Activated gamma-delta T cell (primary cell): ENCODE measurements around the gene TMEM63B.
"Not testable (repeated sequence)": the region's sequence is repeated elsewhere in the genome, so short reads cannot be mapped to it uniquely, and the experiment has no call there.

ENCODE experiments used
- DNase-seq: peaks from one replicate; lab custom pipeline; 2025; lab: John Stamatoyannopoulos, UW

TMEM63B gene

DNA sequence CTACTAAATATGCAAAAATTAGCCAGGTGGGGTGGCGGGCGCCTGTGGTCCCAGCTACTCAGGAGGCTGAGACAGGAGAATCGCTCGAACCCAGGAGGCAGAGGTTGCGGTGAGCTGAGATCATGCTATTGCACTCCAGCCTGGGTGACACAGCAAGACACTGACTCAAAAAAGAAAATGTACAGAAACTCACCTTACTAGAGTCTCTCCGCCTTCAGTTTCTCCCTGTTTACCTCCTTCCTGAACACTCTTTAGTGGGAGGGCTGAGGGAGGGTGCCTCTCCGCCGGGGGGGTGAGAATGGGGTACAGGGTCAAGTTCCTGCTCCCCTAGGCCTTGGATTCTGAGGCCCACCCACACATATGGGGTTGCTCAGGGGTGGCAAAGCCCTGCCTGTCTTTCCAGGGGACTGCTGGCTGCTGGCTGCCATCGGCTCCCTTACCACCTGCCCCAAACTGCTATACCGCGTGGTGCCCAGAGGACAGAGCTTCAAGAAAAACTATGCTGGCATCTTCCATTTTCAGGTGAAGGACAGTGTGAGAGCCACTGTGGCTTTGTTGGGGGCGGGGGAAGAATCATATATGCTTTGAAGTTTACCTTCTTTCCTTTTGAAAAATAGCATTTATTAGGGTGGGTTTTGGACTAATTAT, 44.7 kb downstream of the TMEM63B start:
- no peak for DNase-seq

- DNase-seq: no peak
These were observed 45.6 kb downstream of the TMEM63B start for GRCh38 chr6:44172731-44173500.

GRCh38 chr6:44176130-44176761, 48.9 kb downstream of the TMEM63B start:
- no peak for DNase-seq

DNA sequence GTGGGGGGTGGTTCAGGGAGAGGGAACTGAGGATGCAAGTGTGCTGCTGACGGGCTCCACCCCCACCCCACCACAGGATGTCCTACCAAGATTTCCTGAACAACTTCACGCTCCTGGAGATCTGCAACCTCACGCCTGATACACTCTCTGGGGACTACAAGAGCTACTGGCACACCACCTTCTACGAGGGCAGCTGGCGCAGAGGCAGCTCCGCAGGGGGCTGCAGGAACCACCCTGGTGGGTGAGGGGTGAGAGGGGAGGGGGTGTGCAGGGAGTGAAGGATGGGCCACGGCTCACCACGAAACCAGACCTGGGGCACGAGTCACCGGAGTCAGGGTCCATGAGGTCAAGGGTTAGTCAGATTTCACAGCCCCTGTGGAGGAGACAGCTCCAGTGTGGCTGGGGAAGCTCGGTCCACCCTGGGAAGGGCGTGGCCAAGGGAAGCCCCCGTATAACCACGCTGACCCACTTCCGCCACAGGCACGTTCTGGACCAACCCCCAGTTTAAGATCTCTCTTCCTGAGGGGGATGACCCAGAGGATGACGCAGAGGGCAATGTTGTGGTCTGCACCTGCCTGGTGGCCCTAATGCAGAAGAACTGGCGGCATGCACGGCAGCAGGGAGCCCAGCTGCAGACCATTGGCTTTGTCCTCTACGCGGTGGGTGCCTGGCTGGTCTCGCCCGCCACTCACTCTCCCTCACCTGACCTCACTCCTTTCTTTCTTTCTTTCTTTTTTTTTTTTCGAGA, 49.6 kb downstream of the TMEM63B start:
- DNase-seq: no peak

DNA sequence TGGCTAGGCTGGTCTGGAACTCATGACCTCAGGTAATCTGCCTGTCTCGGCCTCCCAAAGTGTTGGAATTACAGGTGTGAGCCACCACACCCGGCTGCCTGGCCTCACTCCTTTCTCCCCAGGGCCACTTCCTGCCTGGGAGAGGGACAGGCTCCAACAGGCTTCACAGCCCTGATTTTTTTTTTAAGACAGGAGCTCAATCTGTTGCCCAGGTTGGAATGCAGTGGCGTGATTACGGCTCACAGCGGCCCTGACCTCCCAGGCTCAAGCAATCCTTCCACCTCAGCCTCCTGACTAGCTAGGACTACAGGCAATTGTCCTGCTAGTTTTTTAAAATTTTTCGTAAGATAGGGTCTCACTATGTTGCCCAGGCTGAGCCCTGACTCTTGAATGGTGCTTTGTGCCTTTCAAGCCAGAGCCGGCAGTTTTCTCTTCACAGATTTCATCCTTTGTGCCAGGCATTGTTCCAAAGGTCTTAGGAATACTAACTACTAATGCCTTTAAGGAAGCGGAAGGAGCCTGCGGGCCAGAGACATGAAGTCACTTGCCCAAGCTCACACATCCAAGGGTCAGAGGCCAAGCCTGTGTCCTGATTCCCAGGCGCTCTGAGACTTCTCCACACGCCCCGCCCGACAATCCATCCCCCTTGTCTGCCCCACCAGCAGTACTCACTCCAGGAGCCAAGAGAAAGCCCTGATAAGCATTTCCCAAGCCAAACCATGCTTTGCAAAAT, 50.5 kb downstream of the TMEM63B start:
- DNase-seq: no peak

GRCh38 chr6:44178424-44179071, 51.2 kb downstream of the TMEM63B start:
- no peak for DNase-seq

- no peak for DNase-seq
These were observed 51.8 kb downstream of the TMEM63B start for GRCh38 chr6:44179072-44179536.

GRCh38 chr6:44179648-44180047, 52.3 kb downstream of the TMEM63B start:
- DNase-seq: no peak

DNA sequence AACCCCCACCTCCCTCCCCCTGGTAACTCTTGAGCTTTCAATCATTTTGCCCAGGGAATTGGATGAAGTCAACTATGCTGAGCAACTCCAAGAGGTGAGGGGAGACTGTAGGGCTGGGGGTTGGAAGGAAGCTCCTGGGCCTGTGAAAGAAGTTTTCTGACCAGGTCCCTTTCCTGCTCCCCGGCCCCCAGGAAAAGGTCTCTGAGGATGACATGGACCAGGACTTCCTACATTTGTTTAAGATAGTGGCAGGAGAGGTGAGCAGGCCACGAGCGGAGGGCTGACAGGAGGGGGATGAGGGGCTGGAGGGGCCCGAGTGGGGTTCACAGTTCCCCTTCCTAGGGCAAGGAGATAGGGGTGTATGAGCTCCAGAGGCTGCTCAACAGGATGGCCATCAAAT, 53.1 kb downstream of the TMEM63B start:
- no peak for DNase-seq

DNA sequence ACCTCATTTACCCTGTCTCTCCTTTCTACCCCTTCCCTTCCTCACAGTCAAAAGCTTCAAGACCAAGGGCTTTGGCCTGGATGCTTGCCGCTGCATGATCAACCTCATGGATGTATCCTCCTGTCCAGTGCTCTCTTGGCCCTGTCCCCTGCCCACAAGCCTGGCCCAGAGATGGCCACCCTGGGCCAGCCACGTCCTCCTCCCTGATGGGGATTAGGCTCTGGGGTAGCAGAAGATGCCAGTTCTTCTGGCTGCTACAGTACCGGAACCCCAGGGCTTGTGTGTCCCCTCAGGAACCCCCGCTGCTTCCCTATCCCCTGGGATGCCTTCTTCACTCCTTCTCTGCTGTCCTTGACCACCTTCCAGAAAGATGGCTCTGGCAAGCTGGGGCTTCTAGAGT, 53.5 kb downstream of the TMEM63B start:
- DNase-seq: no peak

- not testable (repeated sequence) for DNase-seq
These were observed 54.4 kb downstream of the TMEM63B start for GRCh38 chr6:44181784-44182183.

DNA sequence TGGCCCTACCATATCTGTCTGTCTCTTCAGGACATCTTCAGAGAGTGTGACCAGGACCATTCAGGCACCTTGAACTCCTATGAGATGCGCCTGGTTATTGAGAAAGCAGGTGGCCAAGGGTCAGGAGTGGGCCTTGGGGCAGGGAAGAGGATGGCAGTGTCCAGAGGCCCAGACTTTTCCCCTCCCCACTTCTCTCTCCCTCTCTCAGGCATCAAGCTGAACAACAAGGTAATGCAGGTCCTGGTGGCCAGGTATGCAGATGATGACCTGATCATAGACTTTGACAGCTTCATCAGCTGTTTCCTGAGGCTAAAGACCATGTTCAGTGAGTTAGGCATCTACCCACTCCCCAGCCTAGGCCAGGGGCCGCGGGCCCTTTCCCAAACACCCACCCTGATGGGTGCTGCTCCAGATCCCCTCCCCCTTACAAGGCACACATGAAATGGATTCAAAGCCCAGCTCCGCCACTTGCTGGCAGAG, 55.6 kb downstream of the TMEM63B start:
- DNase-seq: no peak

GRCh38 chr6:44183783-44184182, 56.4 kb downstream of the TMEM63B start:
- DNase-seq: no peak

- DNase-seq: not testable (repeated sequence)
These were observed 58.0 kb downstream of the TMEM63B start for GRCh38 chr6:44185356-44185755.

DNA sequence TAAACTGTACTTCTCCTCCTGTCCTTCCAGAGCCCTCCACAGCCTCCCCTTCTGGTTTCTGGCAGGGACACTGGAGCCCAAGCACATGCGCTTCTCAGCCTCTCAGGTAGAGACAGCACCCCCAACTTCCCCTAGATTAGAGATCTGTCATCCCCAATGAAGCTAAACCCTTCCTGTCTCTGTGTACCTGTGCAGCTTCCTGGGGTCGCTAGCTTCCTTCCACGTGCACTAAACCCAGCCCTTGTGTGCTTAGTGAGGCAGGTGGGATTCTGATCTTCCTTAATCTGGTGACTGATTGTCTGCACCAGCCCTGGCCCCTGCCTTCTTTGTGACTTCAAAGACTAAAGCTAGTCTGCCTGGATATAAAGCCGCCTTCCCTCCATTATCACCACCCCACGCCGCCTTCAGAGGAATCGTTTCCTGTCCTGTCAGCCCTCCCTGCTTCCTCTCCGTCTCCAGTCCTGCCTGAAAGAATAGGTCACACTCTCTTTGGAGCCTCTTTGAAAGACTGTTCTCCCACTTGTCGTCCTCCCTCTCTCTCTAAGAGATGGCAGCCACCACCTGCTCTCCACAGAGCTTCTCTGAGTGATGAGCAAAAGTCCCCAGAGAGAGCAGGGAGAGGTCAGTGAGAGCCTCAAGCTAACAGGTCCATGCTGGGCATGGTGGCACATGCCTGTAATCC, 58.7 kb downstream of the TMEM63B start:
- no peak for DNase-seq

DNA sequence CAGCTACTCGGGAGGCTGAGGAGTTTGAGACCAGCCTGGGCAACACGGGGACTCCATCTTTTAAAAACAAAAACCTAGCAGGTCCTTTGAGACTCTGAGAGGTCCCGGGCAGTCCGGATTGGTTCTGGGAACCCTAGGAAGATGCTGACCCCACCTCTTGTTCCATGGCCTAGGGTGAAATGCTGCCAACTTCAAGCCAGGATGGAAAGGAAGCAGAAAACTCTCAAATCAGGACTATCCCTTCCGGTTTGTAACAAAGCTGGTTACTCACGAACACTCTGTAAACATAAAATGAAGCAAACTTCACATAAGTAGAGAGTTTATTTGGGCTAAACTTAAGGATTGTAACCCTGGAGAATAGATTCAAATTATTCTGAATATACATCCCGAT, 59.3 kb downstream of the TMEM63B start:
- DNase-seq: no peak

- no peak for DNase-seq
These were observed 61.5 kb downstream of the TMEM63B start for GRCh38 chr6:44188819-44189218.

- no peak for DNase-seq
These were observed 61.9 kb downstream of the TMEM63B start for GRCh38 chr6:44189257-44189656.

- no peak for DNase-seq
These were observed 63.4 kb downstream of the TMEM63B start for GRCh38 chr6:44190715-44191114.

DNA sequence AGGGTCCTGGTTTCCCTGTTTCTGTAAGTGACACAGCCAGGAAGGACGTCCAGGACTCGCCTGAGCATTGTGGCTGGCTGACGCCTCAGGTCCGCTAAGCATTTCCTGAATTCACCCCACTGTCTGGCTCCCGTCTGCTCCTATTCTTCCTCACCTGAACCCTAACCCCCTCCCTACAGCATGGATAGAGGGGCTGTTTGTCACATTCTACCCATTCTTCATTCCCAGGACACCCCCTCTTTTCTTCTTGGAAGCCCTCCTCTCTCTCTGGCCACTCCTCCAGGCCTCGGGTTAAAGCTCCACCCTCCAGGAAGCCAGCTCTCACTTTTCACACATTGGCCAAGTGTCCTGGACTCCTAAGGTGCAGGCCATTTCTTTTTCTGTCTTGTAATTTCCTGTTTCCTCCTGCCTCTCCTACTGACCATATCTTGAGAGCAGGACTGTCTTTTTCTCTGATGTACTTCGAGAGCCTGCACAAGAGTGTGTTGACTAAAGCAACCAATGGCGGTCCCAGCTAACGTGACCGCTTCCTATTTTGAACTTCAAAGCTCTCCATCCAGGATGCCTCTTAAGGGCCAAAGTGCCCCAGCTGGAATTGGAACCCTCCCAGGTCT, 65.2 kb downstream of the TMEM63B start:
- no peak for DNase-seq
